ENCODE data around the gene PRTG. TPM values are rescaled to one million over a fixed set of nuclear protein-coding genes. Genes with fewer than 3 reads are reported as not detected.
A peak's percentile ranks its signal among the peaks of the same experiment; 100 is the strongest.

Gene PRTG
- total RNA-seq, 1 experiment from 2014 or later = 11.4 TPM

DNA sequence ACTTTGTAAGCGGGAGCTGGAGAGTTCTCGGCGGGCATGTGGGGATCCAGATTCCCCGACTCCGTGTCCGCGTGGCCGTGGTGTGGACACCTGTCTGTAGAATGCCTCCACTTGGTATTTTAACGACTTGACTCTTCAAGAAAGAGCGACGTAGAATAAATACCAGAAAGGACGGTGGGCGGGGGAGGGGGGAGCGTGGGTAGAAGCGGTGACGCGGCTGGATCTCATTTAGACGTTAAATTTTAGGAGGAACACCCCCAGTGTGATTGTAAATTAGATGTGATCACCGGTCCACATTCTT lies 154.2 kb downstream of the PRTG start:
- no peak for TF ChIP-seq POLR2AphosphoS5 (IDR thresholded peaks at IDR 0.05; ENCODE audit: low read depth, low read length)
- TF ChIP-seq TCF7L2 (IDR thresholded peaks at IDR 0.05; ENCODE audit: low read depth, low read length) = no peak
- no peak for TF ChIP-seq SIN3A (IDR thresholded peaks at IDR 0.05; ENCODE audit: borderline replicate concordance, insufficient read depth, low read depth, low read length)
- TF ChIP-seq, protein P1, sequence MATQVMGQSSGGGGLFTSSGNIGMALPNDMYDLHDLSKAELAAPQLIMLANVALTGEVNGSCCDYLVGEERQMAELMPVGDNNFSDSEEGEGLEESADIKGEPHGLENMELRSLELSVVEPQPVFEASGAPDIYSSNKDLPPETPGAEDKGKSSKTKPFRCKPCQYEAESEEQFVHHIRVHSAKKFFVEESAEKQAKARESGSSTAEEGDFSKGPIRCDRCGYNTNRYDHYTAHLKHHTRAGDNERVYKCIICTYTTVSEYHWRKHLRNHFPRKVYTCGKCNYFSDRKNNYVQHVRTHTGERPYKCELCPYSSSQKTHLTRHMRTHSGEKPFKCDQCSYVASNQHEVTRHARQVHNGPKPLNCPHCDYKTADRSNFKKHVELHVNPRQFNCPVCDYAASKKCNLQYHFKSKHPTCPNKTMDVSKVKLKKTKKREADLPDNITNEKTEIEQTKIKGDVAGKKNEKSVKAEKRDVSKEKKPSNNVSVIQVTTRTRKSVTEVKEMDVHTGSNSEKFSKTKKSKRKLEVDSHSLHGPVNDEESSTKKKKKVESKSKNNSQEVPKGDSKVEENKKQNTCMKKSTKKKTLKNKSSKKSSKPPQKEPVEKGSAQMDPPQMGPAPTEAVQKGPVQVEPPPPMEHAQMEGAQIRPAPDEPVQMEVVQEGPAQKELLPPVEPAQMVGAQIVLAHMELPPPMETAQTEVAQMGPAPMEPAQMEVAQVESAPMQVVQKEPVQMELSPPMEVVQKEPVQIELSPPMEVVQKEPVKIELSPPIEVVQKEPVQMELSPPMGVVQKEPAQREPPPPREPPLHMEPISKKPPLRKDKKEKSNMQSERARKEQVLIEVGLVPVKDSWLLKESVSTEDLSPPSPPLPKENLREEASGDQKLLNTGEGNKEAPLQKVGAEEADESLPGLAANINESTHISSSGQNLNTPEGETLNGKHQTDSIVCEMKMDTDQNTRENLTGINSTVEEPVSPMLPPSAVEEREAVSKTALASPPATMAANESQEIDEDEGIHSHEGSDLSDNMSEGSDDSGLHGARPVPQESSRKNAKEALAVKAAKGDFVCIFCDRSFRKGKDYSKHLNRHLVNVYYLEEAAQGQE (IDR thresholded peaks at IDR 0.05; ENCODE audit: insufficient read depth in 1 of 2, low read depth in 2 of 2, low read length in 1 of 2) = no peak
- TF ChIP-seq, protein P2, sequence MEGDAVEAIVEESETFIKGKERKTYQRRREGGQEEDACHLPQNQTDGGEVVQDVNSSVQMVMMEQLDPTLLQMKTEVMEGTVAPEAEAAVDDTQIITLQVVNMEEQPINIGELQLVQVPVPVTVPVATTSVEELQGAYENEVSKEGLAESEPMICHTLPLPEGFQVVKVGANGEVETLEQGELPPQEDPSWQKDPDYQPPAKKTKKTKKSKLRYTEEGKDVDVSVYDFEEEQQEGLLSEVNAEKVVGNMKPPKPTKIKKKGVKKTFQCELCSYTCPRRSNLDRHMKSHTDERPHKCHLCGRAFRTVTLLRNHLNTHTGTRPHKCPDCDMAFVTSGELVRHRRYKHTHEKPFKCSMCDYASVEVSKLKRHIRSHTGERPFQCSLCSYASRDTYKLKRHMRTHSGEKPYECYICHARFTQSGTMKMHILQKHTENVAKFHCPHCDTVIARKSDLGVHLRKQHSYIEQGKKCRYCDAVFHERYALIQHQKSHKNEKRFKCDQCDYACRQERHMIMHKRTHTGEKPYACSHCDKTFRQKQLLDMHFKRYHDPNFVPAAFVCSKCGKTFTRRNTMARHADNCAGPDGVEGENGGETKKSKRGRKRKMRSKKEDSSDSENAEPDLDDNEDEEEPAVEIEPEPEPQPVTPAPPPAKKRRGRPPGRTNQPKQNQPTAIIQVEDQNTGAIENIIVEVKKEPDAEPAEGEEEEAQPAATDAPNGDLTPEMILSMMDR (IDR thresholded peaks at IDR 0.05) = no peak
- H3K36me3 ChIP-seq (ENCODE audit: control insufficient read depth, insufficient read depth, low read length) = no peaks in the 10 kb centered on the region
- H3K9me3 ChIP-seq (ENCODE audit: control insufficient read depth, insufficient read depth, low read depth, low read length) = no peaks in the 10 kb centered on the region
- no peaks in the 10 kb centered on the region; the same call in 1 of the 2 replicates for H3K4me1 ChIP-seq (ENCODE audit: control insufficient read depth, insufficient read depth, low read length)
- DNase-seq (ENCODE audit: low read depth, low spot score) = no peak
- ATAC-seq = no peak
- intact Hi-C loops (cut with micrococcal nuclease; ENCODE audit: unreplicated experiment) = loop anchor here (10.0 kb wide), 1 partner anchor 64 kb away; no protein-coding TSS in a partner anchor
- peaks cover 22% of the 10 kb centered on the region for H3K27me3 ChIP-seq (ENCODE audit: control insufficient read depth, insufficient read depth, low read length)
- H3K27ac ChIP-seq (ENCODE audit: low read length) = no peak overlapping the region
- CTCF ChIA-PET = interaction anchor here (0.6 to 0.9 kb wide), 2 partner anchors 309 to 1759 kb away, joined by 3 read pairs; no protein-coding TSS in a partner anchor
- POLR2A ChIA-PET = no interaction called here
- no TSS peak for BruUV-seq (replicated peaks)
- peak overlapping the region; percentile 27 to 54; a peak in 3 of 4 replicates for H3K4me3 ChIP-seq (ENCODE audit: low read depth in 2 of 2, low read length in 2 of 2)
- in situ Hi-C loops (cut with HindIII; ENCODE audit: low pct_unique_long_range_greater_than_20kb, low sequenced_read_pairs) = no loop called here

DNA sequence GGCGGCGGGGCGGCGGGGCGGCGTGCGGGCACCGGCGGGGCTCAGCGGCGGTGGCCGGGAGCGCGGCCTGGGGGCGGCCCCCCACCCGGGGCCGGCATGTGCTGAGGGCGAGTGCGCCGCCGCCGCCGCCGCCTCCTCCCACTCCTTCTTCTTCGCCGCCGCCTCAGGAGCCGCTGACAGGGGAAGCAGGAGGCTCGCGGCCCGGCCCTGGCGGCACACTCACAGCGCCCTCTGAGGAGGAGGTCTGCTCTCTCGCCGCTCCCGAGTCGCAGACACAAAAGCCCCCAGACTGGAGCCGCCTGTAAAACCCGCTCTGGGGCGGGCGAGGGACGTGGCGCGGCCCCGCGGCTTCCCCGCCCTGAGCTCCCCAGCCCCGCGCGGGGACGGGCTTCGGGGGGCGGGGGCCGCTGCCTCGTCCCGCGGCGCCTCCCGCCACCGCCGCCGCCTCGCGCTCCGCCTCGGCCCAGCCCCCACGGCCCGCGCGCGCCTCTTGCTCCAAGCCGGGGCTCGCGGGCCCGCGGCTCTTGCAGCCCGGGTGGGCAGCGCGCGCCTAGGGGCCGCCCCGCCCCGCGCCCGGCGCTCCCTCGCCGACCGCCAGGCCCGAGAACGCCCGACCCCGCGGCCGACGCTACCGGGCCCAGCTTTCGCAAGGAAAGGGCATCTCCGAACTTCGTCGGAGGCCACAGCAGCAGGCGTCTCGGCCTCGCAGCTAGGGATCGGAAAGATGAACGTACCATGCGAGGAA lies 154.7 kb downstream of the PRTG start, which contains the start of gene PYGO1:
TSS of gene PYGO1 (minus strand) at position 276 of the 745 bp plus-strand sequence. CDS start 462 bp downstream, outside the sequence.
- Histone ChIP-seq H3K36me3 (ENCODE audit: control insufficient read depth, insufficient read depth, low read length) (no peaks in the 10 kb centered on the region), H3K27ac (ENCODE audit: low read length) (no peak within 1 kb of the TSS), H3K4me3 (ENCODE audit: low read depth in 2 of 2, low read length in 2 of 2) (peak within 1 kb of the TSS; percentile 54 to 60), H3K9me3 (ENCODE audit: control insufficient read depth, insufficient read depth, low read depth, low read length) (no peaks in the 10 kb centered on the region), H3K27me3 (ENCODE audit: control insufficient read depth, insufficient read depth, low read length) (peaks cover 22% of the 10 kb centered on the region), H3K4me1 (ENCODE audit: control insufficient read depth, insufficient read depth, low read length) (no peaks in the 10 kb centered on the region; the same call in 1 of the 2 replicates)
- TF ChIP-seq POLR2AphosphoS5 (IDR thresholded peaks at IDR 0.05; ENCODE audit: low read depth, low read length) (no peak), SIN3A (IDR thresholded peaks at IDR 0.05; ENCODE audit: borderline replicate concordance, insufficient read depth, low read depth, low read length) (no peak), TCF7L2 (IDR thresholded peaks at IDR 0.05; ENCODE audit: low read depth, low read length) (no peak)
- TF ChIP-seq, protein P1 (IDR thresholded peaks at IDR 0.05; ENCODE audit: insufficient read depth in 1 of 2, low read depth in 2 of 2, low read length in 1 of 2) = no peak
- TF ChIP-seq, protein P2 (IDR thresholded peaks at IDR 0.05) = no peak; the same call in 1 of the 2 replicates
- no TSS peak for BruUV-seq (replicated peaks)
- in situ Hi-C loops (cut with HindIII; ENCODE audit: low pct_unique_long_range_greater_than_20kb, low sequenced_read_pairs) = no loop called here
- ChIA-PET POLR2A (no interaction called here), CTCF (interaction anchor here (0.9 kb wide), 1 partner anchor 309 kb away, joined by 3 read pairs; no protein-coding TSS in a partner anchor)
- DNase-seq (ENCODE audit: low read depth, low spot score) = no peak
- peak; percentile 93 for ATAC-seq
- intact Hi-C loops (cut with micrococcal nuclease; ENCODE audit: unreplicated experiment) = loop anchor here (10.0 kb wide), 1 partner anchor 63 kb away; no protein-coding TSS in a partner anchor
